Measurements from ENCODE around the gene CCDC9B. TPM values are rescaled to one million over a fixed set of nuclear protein-coding genes. Genes with fewer than 3 reads are reported as not detected.
A peak's percentile ranks its signal among the peaks of the same experiment; 100 is the strongest.

Gene CCDC9B
- total and polyA plus RNA-seq, 2 of the 4 experiments (the other 2 are of a cell fraction): 19.7 to 30.9 TPM

DNA sequence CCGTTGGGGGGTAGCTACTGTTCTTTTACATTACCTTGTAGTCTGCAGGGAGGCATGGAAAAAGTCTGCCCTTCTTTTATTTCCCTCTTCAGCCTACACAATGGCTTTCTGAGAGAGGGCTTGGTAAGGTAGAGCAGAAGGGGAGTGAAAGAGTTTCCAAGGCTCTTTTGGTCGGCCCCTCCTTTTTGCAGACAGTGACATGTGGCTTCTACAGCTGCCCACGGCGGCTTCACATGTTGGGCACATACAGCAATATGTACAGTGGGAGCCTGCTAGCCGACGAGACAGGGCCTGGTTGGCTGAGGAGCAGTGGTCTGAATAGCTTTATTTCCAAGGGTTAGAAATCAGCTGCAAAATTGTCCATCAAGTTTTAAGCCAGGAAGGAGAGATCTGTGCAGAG lies 13.3 kb downstream of the CCDC9B start:
- peak overlapping the region; percentile 66; the same call in 1 of the 2 replicates for H3K27ac ChIP-seq (ENCODE audit: insufficient read depth, low read length)
- POLR2A ChIA-PET (ENCODE audit: unreplicated experiment): interaction anchor here (0.5 to 2.4 kb wide), 4 partner anchors 8 to 381 kb away, joined by 3 to 20 read pairs (median 6); partner anchors contain the start of gene CCDC9B

More for the DNA sequence above, 13.3 kb downstream of the CCDC9B start:
- BruUV-seq (replicated peaks): no TSS peak
- no peaks in the 10 kb centered on the region for H3K9me3 ChIP-seq (ENCODE audit: control insufficient read depth, insufficient read depth, low read length)
- peaks cover 45% of the 10 kb centered on the region for H3K4me1 ChIP-seq (ENCODE audit: control insufficient read depth, insufficient read depth, low read length)
- peak overlapping the region; percentile 77 for H3K4me2 ChIP-seq (ENCODE audit: low read depth, low read length)
- peak overlapping the region; percentile 75 for H2BK20ac ChIP-seq (ENCODE audit: low read depth, low read length)
- TF ChIP-seq NFE2L2 (IDR thresholded peaks at IDR 0.05; ENCODE audit: low read depth, low read length) (no peak), MAFK (IDR thresholded peaks at IDR 0.05; ENCODE audit: low read depth, low read length) (no peak), RCOR1 (IDR thresholded peaks at IDR 0.05; ENCODE audit: insufficient replicate concordance, low read length) (no peak), RAD21 (IDR thresholded peaks at IDR 0.05; ENCODE audit: low read length) (no peak), CEBPB (IDR thresholded peaks at IDR 0.05; ENCODE audit: low read depth, low read length) (no peak), SMC3 (IDR thresholded peaks at IDR 0.05; ENCODE audit: low read depth, low read length) (no peak), POLR2A (IDR thresholded peaks at IDR 0.05; ENCODE audit: low read depth, low read length) (no peak), CHD1 (IDR thresholded peaks at IDR 0.05; ENCODE audit: low read depth, low read length) (no peak), FOS (IDR thresholded peaks at IDR 0.05; ENCODE audit: low read depth, low read length) (no peak), USF2 (IDR thresholded peaks at IDR 0.05; ENCODE audit: low read depth, low read length) (no peak), MXI1 (IDR thresholded peaks at IDR 0.05; ENCODE audit: borderline replicate concordance, low read depth, low read length) (no peak)
- TF ChIP-seq, protein P1, sequence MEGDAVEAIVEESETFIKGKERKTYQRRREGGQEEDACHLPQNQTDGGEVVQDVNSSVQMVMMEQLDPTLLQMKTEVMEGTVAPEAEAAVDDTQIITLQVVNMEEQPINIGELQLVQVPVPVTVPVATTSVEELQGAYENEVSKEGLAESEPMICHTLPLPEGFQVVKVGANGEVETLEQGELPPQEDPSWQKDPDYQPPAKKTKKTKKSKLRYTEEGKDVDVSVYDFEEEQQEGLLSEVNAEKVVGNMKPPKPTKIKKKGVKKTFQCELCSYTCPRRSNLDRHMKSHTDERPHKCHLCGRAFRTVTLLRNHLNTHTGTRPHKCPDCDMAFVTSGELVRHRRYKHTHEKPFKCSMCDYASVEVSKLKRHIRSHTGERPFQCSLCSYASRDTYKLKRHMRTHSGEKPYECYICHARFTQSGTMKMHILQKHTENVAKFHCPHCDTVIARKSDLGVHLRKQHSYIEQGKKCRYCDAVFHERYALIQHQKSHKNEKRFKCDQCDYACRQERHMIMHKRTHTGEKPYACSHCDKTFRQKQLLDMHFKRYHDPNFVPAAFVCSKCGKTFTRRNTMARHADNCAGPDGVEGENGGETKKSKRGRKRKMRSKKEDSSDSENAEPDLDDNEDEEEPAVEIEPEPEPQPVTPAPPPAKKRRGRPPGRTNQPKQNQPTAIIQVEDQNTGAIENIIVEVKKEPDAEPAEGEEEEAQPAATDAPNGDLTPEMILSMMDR (conservative IDR thresholded peaks at IDR 0.05; ENCODE audit: low read depth, low read length): no peak
- TF ChIP-seq, protein P2, sequence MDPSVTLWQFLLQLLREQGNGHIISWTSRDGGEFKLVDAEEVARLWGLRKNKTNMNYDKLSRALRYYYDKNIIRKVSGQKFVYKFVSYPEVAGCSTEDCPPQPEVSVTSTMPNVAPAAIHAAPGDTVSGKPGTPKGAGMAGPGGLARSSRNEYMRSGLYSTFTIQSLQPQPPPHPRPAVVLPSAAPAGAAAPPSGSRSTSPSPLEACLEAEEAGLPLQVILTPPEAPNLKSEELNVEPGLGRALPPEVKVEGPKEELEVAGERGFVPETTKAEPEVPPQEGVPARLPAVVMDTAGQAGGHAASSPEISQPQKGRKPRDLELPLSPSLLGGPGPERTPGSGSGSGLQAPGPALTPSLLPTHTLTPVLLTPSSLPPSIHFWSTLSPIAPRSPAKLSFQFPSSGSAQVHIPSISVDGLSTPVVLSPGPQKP (IDR thresholded peaks at IDR 0.05; ENCODE audit: borderline replicate concordance, low read depth, low read length): no peak
- peak overlapping the region; percentile 36; the same call in 1 of the 2 replicates for H3K9ac ChIP-seq (ENCODE audit: low read depth, low read length)
- in situ Hi-C loops (cut with MboI; ENCODE audit: low sequenced_read_pairs) (no loop called here), dilution Hi-C loops (cut with HindIII; ENCODE audit: low sequenced_read_pairs, unreplicated experiment) (no loop called here), intact Hi-C loops (cut with micrococcal nuclease) (loop anchor here (2.0 kb wide), 1 partner anchor 55 kb away; the partner anchor contains the start of gene KNSTRN)
- no peaks in the 10 kb centered on the region for H3K36me3 ChIP-seq (ENCODE audit: control insufficient read depth, insufficient read depth, low read length)
- H4K5ac ChIP-seq (ENCODE audit: low read depth, low read length): peak overlapping the region; percentile 59; the same call in 1 of the 2 replicates
- peak overlapping the region; percentile 20; the same call in 1 of the 3 replicates for H2BK15ac ChIP-seq (ENCODE audit: low read depth, low read length)
- H3K79me1 ChIP-seq (ENCODE audit: low read depth in 1 of 2, low read length in 2 of 2): peaks cover 36 to 72% of the 10 kb centered on the region in 2 experiments
- H3K4me3 ChIP-seq (ENCODE audit: insufficient read depth, low read depth, low read length): no peak overlapping the region
- H3K56ac ChIP-seq (ENCODE audit: extremely low read depth, insufficient read depth, low read length): peak overlapping the region; percentile 69; the same call in 1 of the 2 replicates
- peaks cover 31% of the 10 kb centered on the region for H3K9me1 ChIP-seq (ENCODE audit: insufficient read depth, low read length)
- H4K20me1 ChIP-seq (ENCODE audit: insufficient read depth, low read length): 0 out of 2 replicates have a peak, but pooled peaks cover 12% of the 10 kb centered on the region
- peak overlapping the region; percentile 81 for H2BK120ac ChIP-seq (ENCODE audit: low read depth, low read length)
- no peak overlapping the region for H2AK9ac ChIP-seq (replicated peaks; ENCODE audit: low read depth, low read length, poor library complexity)
- no peaks in the 10 kb centered on the region for H3K27me3 ChIP-seq (ENCODE audit: control insufficient read depth, insufficient read depth, low read length)
- H4K91ac ChIP-seq (ENCODE audit: insufficient read depth, low read depth, low read length): peak overlapping the region; percentile 60
- no peak overlapping the region for H2AFZ ChIP-seq (replicated peaks; ENCODE audit: low read length, poor library complexity)
- no peak for ATAC-seq (ENCODE audit: low read depth)
- peak overlapping the region; percentile 78 for H3K14ac ChIP-seq (replicated peaks; ENCODE audit: low read depth, low read length)
- peak overlapping the region; percentile 23 to 85; a peak in 2 of 4 replicates for H4K8ac ChIP-seq (ENCODE audit: low read depth in 2 of 2, low read length in 2 of 2)
- no peak for DNase-seq
- H2AK5ac ChIP-seq (ENCODE audit: low read depth, low read length): peak overlapping the region; percentile 87
- H3K18ac ChIP-seq (ENCODE audit: low read depth, low read length): peak overlapping the region; percentile 71
- WGBS, 2 experiments (ENCODE audit: extremely low coverage in 2 of 2, insufficient read length in 1 of 2): 57% methylated on average over 5 of the region's 6 CpGs; no CpG with 5 or more reads in 1 of the 2 experiments
- peak overlapping the region; percentile 91 for H2BK5ac ChIP-seq (ENCODE audit: low read depth, low read length, poor library complexity, severe bottlenecking)
- CTCF ChIA-PET: interaction anchor here (0.6 to 2.0 kb wide), 4 partner anchors 11 to 48 kb away, joined by 3 to 9 read pairs (median 6); no protein-coding TSS in a partner anchor
- peak overlapping the region; percentile 66 for H3K4ac ChIP-seq (ENCODE audit: low read depth, low read length)
- peak overlapping the region; percentile 96 for H3K23ac ChIP-seq (ENCODE audit: low read depth, low read length)

Measured in IMR-90 (cell line).